ENCODE measurements around the gene GYPC. TPM values are rescaled to one million over a fixed set of nuclear protein-coding genes. Genes with fewer than 3 reads are reported as not detected.
A peak's percentile ranks its signal among the peaks of the same experiment; 100 is the strongest.

Gene GYPC
- total RNA-seq, 4 donors from 2014 or later, result 4.1 to 55.7 (median 12.6) TPM

DNA sequence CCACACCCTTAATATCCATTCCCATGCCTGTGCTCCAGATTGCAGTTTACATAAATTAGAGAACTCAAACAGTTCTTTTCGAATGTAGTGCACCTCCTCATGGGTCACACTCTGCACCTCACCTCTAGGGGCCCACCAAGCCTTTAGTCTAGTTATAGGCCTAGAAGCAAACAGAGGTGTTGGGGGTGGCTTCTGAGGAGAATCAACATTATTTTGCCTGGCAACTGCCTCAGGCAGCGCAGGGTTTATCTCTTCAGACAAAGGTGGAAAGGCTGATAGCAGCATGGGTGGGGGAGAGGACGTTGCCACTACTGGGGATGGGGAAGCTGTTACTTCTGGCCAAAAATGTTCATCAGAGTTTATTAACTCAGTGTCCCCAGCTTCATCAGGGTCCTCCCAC is 5.0 kb upstream of the GYPC start:
- intact Hi-C loops (cut with DNase I), result no loop called here
- Histone ChIP-seq H3K4me3 (no peak overlapping the region), H3K27ac (no peak overlapping the region), H3K27me3 (no peaks in the 10 kb centered on the region), H3K9me3 (no peaks in the 10 kb centered on the region), H3K4me1 (peaks cover 5 to 21% (median 8%) of the 10 kb centered on the region in 3 donors), H3K36me3 (no peaks in the 10 kb centered on the region)
- WGBS, 2 donors, result 78 to 96% methylated on average over 2 to 3 of the region's 3 CpGs
- TF ChIP-seq, protein P1, sequence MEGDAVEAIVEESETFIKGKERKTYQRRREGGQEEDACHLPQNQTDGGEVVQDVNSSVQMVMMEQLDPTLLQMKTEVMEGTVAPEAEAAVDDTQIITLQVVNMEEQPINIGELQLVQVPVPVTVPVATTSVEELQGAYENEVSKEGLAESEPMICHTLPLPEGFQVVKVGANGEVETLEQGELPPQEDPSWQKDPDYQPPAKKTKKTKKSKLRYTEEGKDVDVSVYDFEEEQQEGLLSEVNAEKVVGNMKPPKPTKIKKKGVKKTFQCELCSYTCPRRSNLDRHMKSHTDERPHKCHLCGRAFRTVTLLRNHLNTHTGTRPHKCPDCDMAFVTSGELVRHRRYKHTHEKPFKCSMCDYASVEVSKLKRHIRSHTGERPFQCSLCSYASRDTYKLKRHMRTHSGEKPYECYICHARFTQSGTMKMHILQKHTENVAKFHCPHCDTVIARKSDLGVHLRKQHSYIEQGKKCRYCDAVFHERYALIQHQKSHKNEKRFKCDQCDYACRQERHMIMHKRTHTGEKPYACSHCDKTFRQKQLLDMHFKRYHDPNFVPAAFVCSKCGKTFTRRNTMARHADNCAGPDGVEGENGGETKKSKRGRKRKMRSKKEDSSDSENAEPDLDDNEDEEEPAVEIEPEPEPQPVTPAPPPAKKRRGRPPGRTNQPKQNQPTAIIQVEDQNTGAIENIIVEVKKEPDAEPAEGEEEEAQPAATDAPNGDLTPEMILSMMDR (IDR thresholded peaks at IDR 0.05), result no peak
- no peak for TF ChIP-seq POLR2A (IDR thresholded peaks at IDR 0.05)
- no peak for DNase-seq

DNA sequence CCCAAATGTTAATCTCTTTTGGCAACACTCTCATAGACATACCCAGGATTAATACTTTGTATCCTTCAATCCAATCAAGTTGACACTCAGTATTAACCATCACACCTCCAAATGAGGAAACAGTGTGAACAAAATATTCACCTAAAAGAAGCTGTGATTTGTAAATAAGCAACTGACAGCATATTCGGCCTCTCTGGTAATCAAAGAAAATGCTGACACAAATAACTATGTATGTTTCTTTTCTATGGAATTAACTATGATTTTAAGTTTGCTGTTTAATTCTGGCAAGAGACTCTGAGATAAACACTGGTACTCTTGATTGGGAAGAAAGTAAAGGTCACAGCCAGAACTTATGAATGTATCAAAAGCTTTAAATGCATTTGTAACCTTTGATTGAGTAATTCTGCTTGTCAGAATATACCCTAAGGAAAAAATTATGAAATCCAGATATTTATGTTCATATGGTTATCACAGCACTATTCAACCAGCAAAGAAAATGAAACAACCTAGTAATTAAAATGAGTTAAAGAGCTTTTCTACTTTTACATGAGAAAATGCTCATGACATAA is 3.6 kb upstream of the GYPC start:
- WGBS, 2 donors, result 35 to 38% methylated on average over 1 of the region's 1 CpG
- no peak overlapping the region for H3K4me3 ChIP-seq
- no peaks in the 10 kb centered on the region for H3K9me3 ChIP-seq
- no peaks in the 10 kb centered on the region for H3K36me3 ChIP-seq
- H3K4me1 ChIP-seq, result peaks cover 14 to 35% (median 18%) of the 10 kb centered on the region in 3 donors
- H3K27me3 ChIP-seq, result no peaks in the 10 kb centered on the region
- intact Hi-C loops (cut with DNase I), result no loop called here
- TF ChIP-seq, protein P1 (IDR thresholded peaks at IDR 0.05), result no peak
- no peak for TF ChIP-seq POLR2A (IDR thresholded peaks at IDR 0.05)
- no peak overlapping the region for H3K27ac ChIP-seq
- no peak for DNase-seq

DNA sequence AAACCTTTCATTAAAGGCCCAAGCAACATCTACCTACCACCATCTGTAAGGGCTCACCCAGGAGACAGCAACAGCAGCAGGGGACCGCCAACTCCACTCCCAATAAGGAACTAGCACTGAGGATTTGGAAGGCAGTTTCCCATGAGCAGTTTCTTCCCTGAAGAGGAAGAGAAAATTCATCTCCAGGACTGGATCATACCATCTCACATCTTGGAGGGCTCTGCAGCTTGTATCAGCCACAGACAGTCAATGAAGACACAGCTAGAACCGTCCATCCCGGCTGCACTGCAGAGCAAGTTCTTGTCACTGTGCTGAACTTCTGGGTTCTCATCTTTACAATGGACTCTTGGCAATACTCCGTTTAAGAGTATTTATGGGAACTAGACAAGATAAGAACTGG is 2.8 kb upstream of the GYPC start:
- intact Hi-C loops (cut with DNase I), result no loop called here
- peaks cover 21 to 42% (median 25%) of the 10 kb centered on the region in 3 donors for H3K4me1 ChIP-seq
- no peak overlapping the region for H3K4me3 ChIP-seq
- H3K27me3 ChIP-seq, result no peaks in the 10 kb centered on the region
- DNase-seq, result no peak
- no peaks in the 10 kb centered on the region for H3K9me3 ChIP-seq
- H3K36me3 ChIP-seq, result no peaks in the 10 kb centered on the region
- TF ChIP-seq POLR2A (IDR thresholded peaks at IDR 0.05), result no peak
- TF ChIP-seq, protein P1 (IDR thresholded peaks at IDR 0.05), result no peak
- 90 to 94% methylated on average over 3 of the region's 4 CpGs for WGBS, 2 donors
- no peak overlapping the region for H3K27ac ChIP-seq

DNA sequence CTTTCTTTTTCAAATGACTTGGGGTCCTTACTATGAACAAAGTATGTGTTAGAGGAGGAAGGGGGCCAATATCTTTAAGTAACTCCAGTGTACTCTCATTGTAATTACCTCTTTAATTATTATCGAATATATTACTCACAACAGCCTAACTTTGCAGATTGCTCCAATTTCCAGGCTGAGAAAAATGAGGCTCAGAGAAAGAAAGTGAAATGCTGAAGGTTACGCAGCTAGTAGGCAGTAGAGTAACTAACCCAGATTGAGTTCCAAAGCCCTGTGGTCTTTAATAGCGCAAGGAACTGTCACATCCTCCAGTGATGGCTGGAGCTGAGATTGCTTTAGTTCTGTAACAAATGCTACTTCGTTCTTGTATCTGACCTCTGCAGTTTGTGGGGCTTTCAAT is 2.2 kb upstream of the GYPC start:
- no peaks in the 10 kb centered on the region for H3K36me3 ChIP-seq
- 89 to 93% methylated on average over 4 of the region's 4 CpGs for WGBS, 2 donors
- no peaks in the 10 kb centered on the region for H3K9me3 ChIP-seq
- H3K27ac ChIP-seq, result no peak overlapping the region
- DNase-seq, result no peak
- no peak overlapping the region for H3K4me3 ChIP-seq
- intact Hi-C loops (cut with DNase I), result no loop called here
- H3K27me3 ChIP-seq, result no peaks in the 10 kb centered on the region
- TF ChIP-seq, protein P1 (IDR thresholded peaks at IDR 0.05), result no peak
- TF ChIP-seq POLR2A (IDR thresholded peaks at IDR 0.05), result no peak
- peaks cover 28 to 49% (median 31%) of the 10 kb centered on the region in 3 donors for H3K4me1 ChIP-seq

DNA sequence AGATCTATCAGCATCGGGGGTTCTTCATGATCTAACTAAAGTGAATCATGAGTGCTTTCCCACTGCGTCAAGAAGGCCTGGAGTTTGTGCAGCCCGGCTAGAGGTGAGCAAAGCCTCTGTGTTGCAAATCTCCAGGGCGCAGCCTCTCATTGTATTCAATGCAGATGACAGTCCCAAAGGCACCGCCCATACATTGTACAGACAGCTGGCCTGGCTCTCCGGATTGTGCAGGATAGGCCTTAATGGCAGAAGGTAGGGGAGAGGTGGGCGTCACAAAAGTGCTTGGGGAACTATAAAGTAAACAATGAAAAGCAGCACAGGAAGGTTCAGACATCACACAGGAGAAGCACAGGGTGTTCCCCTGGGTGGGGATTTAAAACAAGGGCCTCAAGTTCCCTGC is 907 bp upstream of the GYPC start:
- peak overlapping the region; percentile 81 to 96 (median 91) for H3K27ac ChIP-seq
- no peak for DNase-seq
- peaks cover 40 to 62% (median 44%) of the 10 kb centered on the region in 3 donors for H3K4me1 ChIP-seq
- intact Hi-C loops (cut with DNase I), result no loop called here
- H3K27me3 ChIP-seq, result no peaks in the 10 kb centered on the region
- H3K4me3 ChIP-seq, result peak overlapping the region in 1 of 4 donors; percentile 82
- WGBS, 2 donors, result 75 to 83% methylated on average over 6 to 7 of the region's 7 CpGs
- TF ChIP-seq POLR2A (IDR thresholded peaks at IDR 0.05), result no peak
- TF ChIP-seq, protein P1 (IDR thresholded peaks at IDR 0.05), result no peak
- no peaks in the 10 kb centered on the region for H3K36me3 ChIP-seq
- H3K9me3 ChIP-seq, result no peaks in the 10 kb centered on the region
